Brain microvascular endothelial cell (primary cell): ENCODE results near the gene APMAP.

Source experiments
- DNase-seq: peaks from one replicate; pipeline ENCODE4 v3.0.0-alpha.2; 2020
- H3K27ac ChIP-seq: fragments of 250-450 bp; sonication (Bioruptor Pico); 2 replicates; pipeline ENCODE4 v1.5.1; 2020; ENCODE audit warnings: mild to moderate bottlenecking, moderate library complexity
- H3K27me3 ChIP-seq: fragments of 250-450 bp; sonication (Bioruptor Pico); replicated peaks from 2 replicates; pipeline ENCODE4 v1.5.1; 2020; ENCODE audit warnings: mild to moderate bottlenecking
- H3K36me3 ChIP-seq: fragments of 250-450 bp; sonication (Bioruptor Pico); replicated peaks from 2 replicates; pipeline ENCODE4 v1.5.1; 2020; ENCODE audit warnings: mild to moderate bottlenecking
- H3K4me3 ChIP-seq: 2 replicates; pipeline ENCODE4 v1.5.1; 2011; ENCODE audit warnings: low read depth, mild to moderate bottlenecking, control low read depth, low read length, moderate library complexity
- CTCF ChIP-seq: IDR thresholded peaks from 2 replicates; pipeline ENCODE4 v1.5.1; 2011; ENCODE audit warnings: low read depth, mild to moderate bottlenecking, moderate library complexity, low read length, control low read depth, inconsistent platforms; ENCODE audit errors: missing control alignments
- in situ Hi-C: cut with HindIII; loops from 2 replicates; pipeline ENCODE4 v1.10.0; 2017; ENCODE audit warnings: low sequenced_read_pairs, low pct_ligation_motif_present

Gene APMAP

GRCh38 chr20:24990810-24991252 lies 1.7 kb downstream of the APMAP start:
- TF ChIP-seq CTCF, result no peak
- DNase-seq, result no peak
- H3K4me3 ChIP-seq, result no peak overlapping the region
- H3K27ac ChIP-seq, result no peak overlapping the region
- in situ Hi-C loops, result no loop called here
- H3K36me3 ChIP-seq, result no peaks in the 10 kb centered on the region
- H3K27me3 ChIP-seq, result no peaks in the 10 kb centered on the region

- no peaks in the 10 kb centered on the region for H3K36me3 ChIP-seq
- no peak overlapping the region for H3K4me3 ChIP-seq
- no peaks in the 10 kb centered on the region for H3K27me3 ChIP-seq
- TF ChIP-seq CTCF, result no peak
- no peak for DNase-seq
- in situ Hi-C loops, result no loop called here
- H3K27ac ChIP-seq, result no peak overlapping the region
Observed at GRCh38 chr20:24989162-24989561, 3.4 kb downstream of the APMAP start.

GRCh38 chr20:24987873-24988835 lies 4.4 kb downstream of the APMAP start:
- no peak overlapping the region for H3K4me3 ChIP-seq
- H3K27me3 ChIP-seq, result no peaks in the 10 kb centered on the region
- no peaks in the 10 kb centered on the region for H3K36me3 ChIP-seq
- in situ Hi-C loops, result no loop called here
- no peak for DNase-seq
- TF ChIP-seq CTCF, result no peak
- H3K27ac ChIP-seq, result no peak overlapping the region

GRCh38 chr20:24987244-24987643 lies 5.3 kb downstream of the APMAP start:
- no peak for TF ChIP-seq CTCF
- no peak for DNase-seq
- H3K4me3 ChIP-seq, result no peak overlapping the region
- peaks cover 2% of the 10 kb centered on the region for H3K36me3 ChIP-seq
- H3K27ac ChIP-seq, result no peak overlapping the region
- no peaks in the 10 kb centered on the region for H3K27me3 ChIP-seq
- in situ Hi-C loops, result no loop called here

- no peak for TF ChIP-seq CTCF
- Histone ChIP-seq H3K4me3 (no peak overlapping the region), H3K27ac (no peak overlapping the region), H3K27me3 (no peaks in the 10 kb centered on the region), H3K36me3 (peaks cover 2% of the 10 kb centered on the region)
- in situ Hi-C loops, result no loop called here
- no peak for DNase-seq
Observed at GRCh38 chr20:24986436-24987015, 6.0 kb downstream of the APMAP start.
